22Rv1 (cell line): ENCODE data around the gene JMJD1C.

ENCODE experiments used
- ZFX ChIP-seq: fragments of 450-650 bp; IDR thresholded peaks from 2 replicates; pipeline ENCODE4 v1.6.1; 2017; ENCODE audit warnings: antibody characterized with exemption, borderline replicate concordance
- TF ChIP-seq, protein P1 (sequence below): fragments of 450-650 bp; IDR thresholded peaks from 2 replicates; pipeline ENCODE4 v1.5.1; 2017; ENCODE audit warnings: mild to moderate bottlenecking

DNA sequence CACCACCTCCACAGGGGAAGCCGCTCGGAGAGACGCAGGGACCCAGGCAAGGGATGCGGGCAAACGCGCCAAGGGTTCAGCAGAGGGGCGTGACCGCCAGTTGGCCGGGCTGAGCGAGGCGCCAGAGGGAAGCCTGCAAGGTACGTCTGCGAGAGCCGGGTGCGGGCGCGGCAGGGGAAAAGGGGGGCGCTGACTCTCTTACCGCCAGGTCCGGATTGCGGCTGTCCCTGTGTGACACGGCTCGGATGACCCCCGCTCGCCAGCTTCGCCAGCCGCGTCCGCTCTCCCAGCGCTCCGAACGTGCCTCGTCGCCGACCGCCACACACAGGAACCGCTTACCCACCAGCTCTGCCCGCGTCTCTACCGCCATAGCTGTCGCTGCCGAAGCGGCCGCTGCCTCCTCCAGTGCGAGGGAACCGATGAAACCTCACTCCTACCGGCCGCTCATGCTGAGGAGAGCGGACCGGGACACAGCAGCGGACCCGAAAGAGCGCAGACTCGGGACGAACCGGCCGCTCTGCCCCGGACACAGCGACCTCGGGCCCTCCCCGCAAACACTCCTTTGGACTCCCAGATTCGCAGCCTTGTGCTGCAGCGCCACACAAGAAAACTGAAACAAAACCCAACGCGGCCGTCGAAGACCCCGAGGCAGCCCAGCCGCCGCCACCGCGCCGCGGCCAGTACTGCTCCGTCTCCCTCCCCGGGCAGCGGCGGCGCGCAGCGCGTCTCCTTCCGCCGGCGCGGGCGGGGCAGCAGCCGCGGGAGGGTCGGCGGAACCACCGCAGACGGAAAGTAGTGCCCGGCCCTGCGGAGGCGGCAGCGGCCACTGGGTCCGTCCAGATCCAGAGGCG lies at the start of gene JMJD1C:
- TF ChIP-seq, protein P1, sequence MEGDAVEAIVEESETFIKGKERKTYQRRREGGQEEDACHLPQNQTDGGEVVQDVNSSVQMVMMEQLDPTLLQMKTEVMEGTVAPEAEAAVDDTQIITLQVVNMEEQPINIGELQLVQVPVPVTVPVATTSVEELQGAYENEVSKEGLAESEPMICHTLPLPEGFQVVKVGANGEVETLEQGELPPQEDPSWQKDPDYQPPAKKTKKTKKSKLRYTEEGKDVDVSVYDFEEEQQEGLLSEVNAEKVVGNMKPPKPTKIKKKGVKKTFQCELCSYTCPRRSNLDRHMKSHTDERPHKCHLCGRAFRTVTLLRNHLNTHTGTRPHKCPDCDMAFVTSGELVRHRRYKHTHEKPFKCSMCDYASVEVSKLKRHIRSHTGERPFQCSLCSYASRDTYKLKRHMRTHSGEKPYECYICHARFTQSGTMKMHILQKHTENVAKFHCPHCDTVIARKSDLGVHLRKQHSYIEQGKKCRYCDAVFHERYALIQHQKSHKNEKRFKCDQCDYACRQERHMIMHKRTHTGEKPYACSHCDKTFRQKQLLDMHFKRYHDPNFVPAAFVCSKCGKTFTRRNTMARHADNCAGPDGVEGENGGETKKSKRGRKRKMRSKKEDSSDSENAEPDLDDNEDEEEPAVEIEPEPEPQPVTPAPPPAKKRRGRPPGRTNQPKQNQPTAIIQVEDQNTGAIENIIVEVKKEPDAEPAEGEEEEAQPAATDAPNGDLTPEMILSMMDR: peak; percentile 4; the same call in 1 of the 2 replicates
- no peak for TF ChIP-seq ZFX
